Transverse colon (tissue), 4 donors: ENCODE measurements around the gene MYH10.

ENCODE experiments used
- CTCF ChIP-seq, 5 experiments: fragments of 200-600 bp in 3 of 5; fragments of 450-650 bp in 2 of 5; sonication (generic) in 3 of 5; IDR thresholded peaks; 1 replicate in 2 of 5; 2 replicates in 3 of 5; pipeline ENCODE4 v1.5.1; 2016 to 2017; ENCODE audit warnings: antibody characterized with exemption in 5 of 5, inconsistent platforms in 3 of 5, mild to moderate bottlenecking in 2 of 5, moderate library complexity in 1 of 5
- POLR2AphosphoS5 ChIP-seq, 3 donors: sonication (generic); formaldehyde crosslinking; IDR thresholded peaks; one replicate each; pipeline ENCODE4 v1.6.1; 2016; ENCODE audit warnings: antibody characterized with exemption in 3 of 3

- TF ChIP-seq POLR2AphosphoS5 (IDR thresholded peaks at IDR 0.05): no peak
- no peak for TF ChIP-seq CTCF (IDR thresholded peaks at IDR 0.05)
Observed at GRCh38 chr17:8500609-8501008, 129.9 kb downstream of the MYH10 start.
